PC-9 (cell line): ENCODE data around the gene ITGAV.

Experiments used
- CTCF ChIP-seq: fragments of 200-600 bp; sonication (generic); conservative IDR thresholded peaks from 2 replicates; pipeline ENCODE4 v1.6.1; 2017; ENCODE audit warnings: mixed run types, antibody characterized with exemption, mild to moderate bottlenecking, moderate library complexity
- EZH2 ChIP-seq: fragments of 200-600 bp; sonication (generic); IDR thresholded peaks from 2 replicates; pipeline ENCODE4 v1.8.0; 2017; ENCODE audit warnings: antibody characterized with exemption, low read depth

- no peak for TF ChIP-seq CTCF
- TF ChIP-seq EZH2: no peak
These were observed 1.6 kb downstream of the ITGAV start for GRCh38 chr2:186591506-186591890.
